ENCODE measurements around the gene CAND2.

Gene CAND2

GRCh38 chr3:12796171-12797123 lies at the start of gene CAND2:
CAND2 (plus strand) TSS chr3:12796680; CDS start chr3:12796721, 41 bp downstream.
- no peak for DNase-seq

DNA sequence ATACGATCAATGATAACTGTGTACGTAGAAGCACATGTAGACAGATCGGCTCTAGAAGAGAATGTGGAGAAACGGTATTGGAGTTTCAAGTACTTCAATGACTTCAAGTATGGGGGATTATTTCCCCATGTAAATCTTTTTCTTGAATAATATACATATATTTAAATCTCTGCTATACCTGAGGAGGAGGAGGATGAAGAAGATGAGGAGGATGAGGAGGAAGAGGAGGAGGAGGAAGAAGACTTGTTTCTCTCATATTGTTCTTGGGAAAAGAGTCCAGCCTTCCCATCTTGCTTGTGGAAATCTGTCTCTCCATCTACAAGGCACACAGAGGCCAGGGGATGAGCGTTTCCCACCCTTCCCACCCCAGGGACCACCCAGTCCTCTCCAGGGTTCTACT lies 48.0 kb upstream of the CAND2 start:
- DNase-seq, result no peak

GRCh38 chr3:12750223-12750622 lies 46.3 kb upstream of the CAND2 start:
- no peak for DNase-seq

DNA sequence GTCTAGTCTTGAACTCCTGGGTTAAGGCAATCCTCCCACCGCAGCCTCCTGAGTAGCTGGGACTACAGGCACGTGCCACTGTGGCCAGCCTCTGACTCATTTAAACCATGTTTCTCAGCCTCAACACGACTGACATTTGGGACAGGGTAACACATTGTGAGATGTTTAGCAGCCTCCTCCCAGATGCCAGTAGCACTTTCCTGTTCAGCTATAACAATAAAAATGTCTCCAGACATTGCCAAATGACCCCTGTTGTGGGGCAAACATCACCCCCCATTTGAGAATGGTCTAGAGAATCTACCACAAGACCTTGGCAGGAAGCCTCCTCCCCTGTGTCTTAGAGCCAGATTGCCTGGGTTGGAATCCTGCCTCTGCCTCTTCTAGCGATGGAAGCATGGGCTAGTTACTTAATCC lies 45.8 kb upstream of the CAND2 start:
- DNase-seq, result no peak

DNA sequence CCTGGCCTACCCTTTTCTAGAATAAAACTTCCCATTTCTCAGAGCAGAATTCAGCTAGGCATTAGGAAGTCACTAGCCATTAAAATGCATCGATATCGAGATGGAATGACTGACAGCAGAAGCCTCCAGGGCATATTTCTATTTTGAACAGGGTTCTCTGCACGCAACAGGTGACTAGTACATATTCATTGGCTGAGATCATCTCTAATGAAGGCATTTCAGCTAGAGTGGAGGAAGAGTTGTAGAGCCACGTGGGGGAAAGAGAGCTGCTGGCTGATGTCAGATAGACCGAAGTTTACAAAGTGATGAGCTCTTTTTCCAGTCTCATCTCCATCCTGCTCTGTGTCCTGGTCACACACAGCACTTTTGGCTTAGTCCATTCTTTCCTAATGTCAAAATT lies 44.9 kb upstream of the CAND2 start:
- no peak for DNase-seq

DNA sequence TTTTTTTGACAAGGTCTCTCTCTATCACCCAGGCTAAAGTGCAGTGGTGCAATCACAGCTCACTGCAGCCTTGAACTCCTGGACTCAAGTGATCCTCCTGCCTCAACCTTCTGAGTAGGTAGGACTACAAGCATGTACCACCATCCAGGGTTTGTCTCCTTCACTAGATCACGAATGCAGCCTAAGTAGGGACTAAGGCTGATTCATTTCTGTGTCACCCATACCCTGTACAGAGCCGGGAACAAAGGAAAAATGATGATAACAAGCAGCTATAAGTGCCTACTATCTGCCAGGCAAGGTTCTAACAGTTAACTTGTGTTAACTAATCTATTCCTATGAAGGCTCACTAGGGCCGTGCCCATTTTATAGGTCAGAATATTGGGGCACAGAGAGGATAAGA lies 44.4 kb upstream of the CAND2 start:
- DNase-seq, result no peak

DNA sequence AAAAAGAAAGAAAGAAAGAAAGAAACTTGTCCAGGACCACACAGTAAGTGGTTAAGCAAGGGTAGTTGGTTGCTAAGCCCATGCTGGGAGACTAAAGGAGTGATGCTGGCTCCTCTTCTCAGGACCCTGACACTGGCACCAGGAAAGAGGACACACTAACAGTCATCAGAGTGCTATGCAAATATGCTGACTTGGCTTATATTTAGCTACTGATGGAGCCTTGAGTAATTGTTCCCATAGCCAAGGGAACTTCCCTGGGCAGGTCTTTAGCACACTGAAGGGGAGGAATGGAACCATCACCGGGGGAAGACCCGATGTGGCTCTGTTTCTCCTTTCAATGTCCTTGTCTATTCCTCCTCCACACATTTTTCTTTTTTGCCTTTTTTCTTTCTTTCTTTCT lies 43.7 kb upstream of the CAND2 start:
- DNase-seq, result no peak

DNA sequence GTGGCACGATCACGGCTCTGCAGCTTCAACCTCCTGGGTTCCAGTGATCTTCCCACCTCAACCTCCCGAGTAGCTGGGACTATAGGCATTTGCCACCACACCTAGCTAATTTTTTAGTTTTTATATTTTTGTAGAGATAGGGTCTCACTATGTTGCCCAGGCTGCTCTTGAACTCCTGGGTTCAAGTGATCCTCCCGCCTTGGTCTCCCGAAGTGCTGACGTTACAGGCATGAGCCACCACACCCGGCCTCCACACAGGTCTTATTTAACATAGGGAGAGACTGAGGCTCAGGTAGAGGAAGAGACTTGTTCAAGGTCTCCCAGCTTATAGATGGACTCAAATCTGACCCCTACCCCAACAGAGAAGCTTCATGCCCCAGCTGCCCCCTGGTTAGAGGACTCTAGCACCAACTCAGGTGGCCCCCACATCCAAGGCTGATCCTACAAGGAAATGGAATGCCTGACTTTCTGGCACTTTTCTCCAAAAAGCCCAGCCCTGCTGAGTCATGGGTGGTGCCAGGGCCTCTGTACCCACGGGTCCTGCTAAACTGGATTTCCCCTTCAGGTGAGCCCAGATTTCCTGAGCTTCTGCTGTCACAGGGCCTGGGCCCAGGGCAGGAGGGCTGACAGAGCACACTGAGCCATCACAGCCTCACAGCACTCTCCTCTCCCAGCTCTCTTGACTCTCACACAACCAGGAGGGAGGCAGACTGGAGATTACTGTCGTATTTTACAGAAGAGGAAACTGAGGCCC lies 43.0 kb upstream of the CAND2 start:
- no peak for DNase-seq

GRCh38 chr3:12754313-12754712 lies 42.2 kb upstream of the CAND2 start:
- no peak for DNase-seq

DNA sequence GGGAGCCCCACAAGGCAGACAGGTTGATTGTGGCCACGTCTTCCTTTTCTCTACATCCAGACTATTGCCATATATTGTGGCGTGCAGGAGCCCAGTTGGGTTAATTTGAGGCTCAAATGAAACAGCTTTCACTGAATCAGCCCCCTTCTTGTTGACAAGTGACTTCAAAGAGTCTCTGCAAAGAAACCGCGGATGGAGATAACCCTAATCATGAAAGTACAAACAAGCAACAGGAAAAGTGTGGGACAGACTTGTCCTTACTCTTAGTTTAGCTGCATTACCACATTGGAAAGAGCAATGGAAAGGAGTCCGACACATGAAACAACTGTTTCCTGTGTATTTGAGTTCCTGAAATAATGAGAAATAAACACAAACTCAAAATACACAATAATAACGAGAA lies 40.7 kb upstream of the CAND2 start:
- no peak for DNase-seq

- no peak for DNase-seq
Observed at GRCh38 chr3:12756175-12756574, 40.3 kb upstream of the CAND2 start.

DNA sequence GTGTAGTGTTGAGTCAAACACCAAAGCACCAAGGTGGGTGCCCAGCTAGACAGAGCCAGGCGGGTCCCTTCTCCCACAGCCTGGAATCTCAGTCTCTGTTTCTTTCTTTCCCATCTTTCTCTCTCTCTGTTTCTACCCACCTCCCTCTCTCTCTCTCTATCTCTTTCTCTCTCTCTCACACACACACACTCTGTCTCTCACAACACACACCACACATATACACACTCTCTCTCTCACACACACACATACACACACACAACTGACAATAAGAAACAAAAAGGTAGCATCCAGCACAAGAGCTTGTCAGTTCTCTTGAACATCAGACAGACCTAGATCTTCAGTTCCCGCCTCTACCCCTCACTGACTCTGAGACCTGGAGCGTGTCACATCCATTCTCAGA lies 39.8 kb upstream of the CAND2 start:
- no peak for DNase-seq

- no peak for DNase-seq
Observed at GRCh38 chr3:12758025-12758781, 38.3 kb upstream of the CAND2 start.

DNA sequence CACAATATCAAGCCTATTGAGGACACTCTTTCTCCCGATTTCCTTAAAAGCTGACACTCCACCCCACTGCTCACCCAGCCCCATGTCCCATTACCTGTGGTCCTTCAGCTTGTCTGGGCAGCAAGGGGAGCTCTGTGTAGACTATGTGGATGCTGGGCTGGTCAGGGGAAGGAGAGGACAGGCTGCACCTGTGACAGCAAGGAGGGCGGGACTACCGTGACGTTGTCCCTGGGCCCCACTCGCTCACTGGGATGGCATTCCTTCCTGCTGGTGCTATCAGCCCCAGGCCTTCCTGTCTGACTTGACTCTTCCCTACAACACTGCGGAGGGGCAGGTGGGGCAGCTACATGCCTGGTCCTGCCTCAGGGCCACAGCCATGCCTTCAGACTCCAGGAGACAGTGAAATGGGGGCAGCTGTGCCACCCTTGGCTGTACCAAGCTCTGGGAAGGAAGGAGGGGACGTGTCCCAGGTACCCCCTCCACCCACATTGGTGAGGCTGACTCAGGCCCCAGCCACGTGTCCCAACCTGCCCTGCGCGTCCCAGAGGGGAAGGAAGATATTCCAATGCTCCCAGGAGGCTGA lies 37.3 kb upstream of the CAND2 start, which contains the start of gene TMEM40:
Gene TMEM40 (minus strand): TSS at position 163 of the 583 bp plus-strand sequence. CDS start 9,427 bp downstream, outside the sequence.
- DNase-seq, result no peak

GRCh38 chr3:12759693-12760565 lies 36.6 kb upstream of the CAND2 start:
- DNase-seq, result no peak

DNA sequence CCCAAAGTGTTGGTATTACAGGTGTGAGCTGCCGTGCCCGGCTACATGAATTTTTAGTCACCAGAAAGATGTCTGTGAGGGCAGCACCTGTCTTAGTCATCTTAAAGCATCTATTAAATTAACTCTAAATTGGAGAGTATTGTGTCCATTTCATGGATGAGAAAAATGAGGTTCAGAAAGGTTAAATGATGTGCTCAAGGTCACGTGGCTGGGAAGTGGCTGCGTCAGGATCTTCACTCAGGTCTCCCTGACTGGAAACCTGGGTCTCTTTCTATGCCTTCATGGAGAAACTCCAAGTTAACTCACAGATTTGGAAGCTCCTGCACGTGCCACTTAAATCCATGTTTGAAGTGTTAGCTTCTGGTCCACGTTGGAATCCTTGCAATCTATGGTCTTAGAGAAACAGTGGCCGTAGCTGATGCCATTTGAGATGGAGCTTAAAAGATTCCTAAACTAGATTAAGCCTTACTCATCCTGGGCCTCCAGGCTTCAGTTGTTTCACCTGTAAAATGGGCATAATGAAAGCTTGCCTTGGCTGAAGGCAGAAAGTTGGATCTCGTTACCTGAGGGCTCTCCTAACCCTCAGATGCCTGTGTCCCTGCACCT lies 32.2 kb upstream of the CAND2 start:
- no peak for DNase-seq

- DNase-seq, result no peak
Observed at GRCh38 chr3:12766541-12766940, 29.9 kb upstream of the CAND2 start.

GRCh38 chr3:12768579-12769527 lies 27.6 kb upstream of the CAND2 start:
- DNase-seq, result no peak

DNA sequence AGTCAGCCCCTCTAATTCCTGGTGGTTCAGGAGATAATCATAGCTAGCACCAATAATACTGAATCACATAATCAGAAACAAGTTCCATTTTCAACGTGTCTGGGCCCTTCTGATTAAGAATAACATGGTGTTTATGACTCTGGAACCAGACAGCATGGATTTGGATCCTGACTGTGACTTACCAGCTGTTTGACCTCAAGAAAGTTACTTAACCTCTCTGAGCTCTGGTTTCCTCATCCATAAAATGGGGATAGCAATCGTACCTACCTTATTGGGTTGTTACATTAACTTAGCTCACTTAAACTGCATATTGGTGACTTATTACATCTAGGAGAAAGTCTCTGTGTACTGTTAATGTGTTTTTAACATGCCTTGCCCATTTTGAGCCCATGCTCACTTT lies 26.7 kb upstream of the CAND2 start:
- DNase-seq, result no peak

DNA sequence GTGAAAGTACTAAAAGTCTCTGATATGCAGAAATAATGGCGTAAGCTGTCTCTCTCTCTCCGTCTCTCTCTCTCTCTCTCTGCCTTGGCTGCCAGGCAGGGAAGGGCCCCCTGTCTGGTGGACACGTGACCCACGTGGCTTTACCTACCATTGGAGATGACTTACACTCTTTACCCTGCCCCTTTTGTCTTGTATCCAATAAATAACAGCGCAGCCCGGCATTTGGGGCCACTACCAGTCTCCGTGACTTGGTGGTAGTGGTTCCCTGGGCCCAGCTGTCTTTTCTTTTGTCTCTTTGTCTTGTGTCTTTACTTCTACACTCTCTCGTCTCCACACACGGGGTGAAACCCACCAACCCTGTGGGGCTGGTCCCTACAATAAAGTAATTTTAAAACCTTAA lies 25.2 kb upstream of the CAND2 start:
- no peak for DNase-seq
